MM.1S (cell line): ENCODE measurements around the gene SCNN1G.

Source experiments
- EZH2 ChIP-seq: fragments of 300-600 bp; sonication (generic); optimal IDR thresholded peaks from 2 replicates; pipeline ENCODE3; 2017; ENCODE audit warnings: low read depth, mild to moderate bottlenecking, antibody characterized with exemption, low read length, mixed read lengths
- EZH2phosphoT487 ChIP-seq: fragments of 300-600 bp; sonication (generic); IDR thresholded peaks from 2 replicates; pipeline ENCODE4 v1.6.1; 2018; ENCODE audit warnings: antibody characterized with exemption, low read length
- TF ChIP-seq, protein P1 (sequence below): fragments of 300-600 bp; sonication (generic); IDR thresholded peaks from 2 replicates; pipeline ENCODE4 v1.5.1; 2016; ENCODE audit warnings: antibody characterized with exemption, low read length, mixed read lengths

DNA sequence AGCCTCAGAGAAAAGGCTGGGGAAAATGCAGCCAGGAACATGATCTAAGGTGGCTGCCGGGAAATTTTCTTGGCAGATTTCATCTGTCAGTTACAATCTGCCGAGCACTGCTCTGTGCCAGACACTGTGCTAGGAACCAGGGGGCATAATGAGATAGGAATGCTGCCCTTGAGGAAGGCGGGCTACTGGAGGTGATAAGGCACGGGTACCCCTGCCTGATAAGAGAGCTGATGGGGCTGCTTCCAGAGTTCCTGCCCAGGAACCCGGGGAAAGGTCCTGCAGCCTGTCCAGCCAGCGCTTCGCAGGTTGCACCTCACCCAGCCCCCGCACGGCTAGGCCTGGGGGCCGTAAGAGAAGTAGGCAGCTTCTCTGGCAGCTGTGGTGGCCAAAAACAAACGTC is 3.1 kb downstream of the SCNN1G start:
- TF ChIP-seq, protein P1, sequence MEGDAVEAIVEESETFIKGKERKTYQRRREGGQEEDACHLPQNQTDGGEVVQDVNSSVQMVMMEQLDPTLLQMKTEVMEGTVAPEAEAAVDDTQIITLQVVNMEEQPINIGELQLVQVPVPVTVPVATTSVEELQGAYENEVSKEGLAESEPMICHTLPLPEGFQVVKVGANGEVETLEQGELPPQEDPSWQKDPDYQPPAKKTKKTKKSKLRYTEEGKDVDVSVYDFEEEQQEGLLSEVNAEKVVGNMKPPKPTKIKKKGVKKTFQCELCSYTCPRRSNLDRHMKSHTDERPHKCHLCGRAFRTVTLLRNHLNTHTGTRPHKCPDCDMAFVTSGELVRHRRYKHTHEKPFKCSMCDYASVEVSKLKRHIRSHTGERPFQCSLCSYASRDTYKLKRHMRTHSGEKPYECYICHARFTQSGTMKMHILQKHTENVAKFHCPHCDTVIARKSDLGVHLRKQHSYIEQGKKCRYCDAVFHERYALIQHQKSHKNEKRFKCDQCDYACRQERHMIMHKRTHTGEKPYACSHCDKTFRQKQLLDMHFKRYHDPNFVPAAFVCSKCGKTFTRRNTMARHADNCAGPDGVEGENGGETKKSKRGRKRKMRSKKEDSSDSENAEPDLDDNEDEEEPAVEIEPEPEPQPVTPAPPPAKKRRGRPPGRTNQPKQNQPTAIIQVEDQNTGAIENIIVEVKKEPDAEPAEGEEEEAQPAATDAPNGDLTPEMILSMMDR: no peak
- TF ChIP-seq EZH2 (no peak), EZH2phosphoT487 (no peak)
